CD4-positive, alpha-beta memory T cell (primary cell): ENCODE measurements around the gene INSIG1. TPM values are rescaled to one million over a fixed set of nuclear protein-coding genes. Genes with fewer than 3 reads are reported as not detected.

Experiments
- CTCF ChIA-PET: fragments of 350-600 bp; sonication (Branson Sonifier 250); formaldehyde crosslinking; loops from one replicate; lab custom pipeline; 2021; ENCODE audit warnings: inconsistent platforms; ENCODE audit not compliant: partially characterized antibody; lab: Charles Lee
- POLR2A ChIA-PET: fragments of 350-600 bp; sonication (Branson Sonifier 250); formaldehyde crosslinking; loops from one replicate; lab custom pipeline; 2021; ENCODE audit not compliant: partially characterized antibody; lab: Charles Lee
- DNase-seq, 5 donors: peaks; one replicate each; pipeline versions ENCODE4 v3.0.0 to v3.0.0-alpha.2; 2020 to 2022; ENCODE audit warnings: mixed read lengths in 1 of 5
- H3K27ac ChIP-seq: one replicate; pipeline ENCODE4 v1.7.0; 2013; ENCODE audit warnings: low read depth, low read length
- H3K27me3 ChIP-seq: 2 replicates; pipeline ENCODE4 v1.7.0; 2013; ENCODE audit warnings: mild to moderate bottlenecking, low read length, moderate library complexity; ENCODE audit not compliant: insufficient read depth
- H3K36me3 ChIP-seq: 2 replicates; pipeline ENCODE4 v1.7.0; 2013; ENCODE audit warnings: mild to moderate bottlenecking, low read length, moderate library complexity; ENCODE audit not compliant: insufficient read depth
- H3K4me1 ChIP-seq: 2 replicates; pipeline ENCODE4 v1.7.0; 2013; ENCODE audit warnings: mild to moderate bottlenecking, low read length, moderate library complexity; ENCODE audit not compliant: insufficient read depth
- H3K4me3 ChIP-seq, 2 donors: one replicate each; pipeline ENCODE4 v1.7.0; 2013; ENCODE audit warnings: low read length in 2 of 2, mild to moderate bottlenecking in 1 of 2
- H3K9me3 ChIP-seq, 2 donors: one replicate each; pipeline ENCODE4 v1.7.0; 2013; ENCODE audit warnings: low read length in 2 of 2, control low read depth in 1 of 2; ENCODE audit not compliant: control insufficient read depth in 1 of 2
- H3K27ac Mint-ChIP-seq, 7 donors: one replicate each; pipeline ENCODE4 v1.8.0; 2020 to 2021; ENCODE audit warnings: mixed read lengths in 7 of 7, mild to moderate bottlenecking in 6 of 7, inconsistent platforms in 3 of 7, moderate library complexity in 3 of 7
- H3K27me3 Mint-ChIP-seq, 2 donors: one replicate each; pipeline ENCODE4 v1.8.0; 2020 to 2021; ENCODE audit warnings: mixed read lengths in 2 of 2
- H3K36me3 Mint-ChIP-seq, 2 donors: one replicate each; pipeline ENCODE4 v1.8.0; 2020 to 2021; ENCODE audit warnings: mixed read lengths in 2 of 2, inconsistent platforms in 1 of 2, mild to moderate bottlenecking in 1 of 2
- H3K4me1 Mint-ChIP-seq, 4 donors: one replicate each; pipeline ENCODE4 v1.8.0; 2020 to 2021; ENCODE audit warnings: mixed read lengths in 4 of 4, mild to moderate bottlenecking in 1 of 4
- H3K4me3 Mint-ChIP-seq, 8 donors: one replicate each; pipeline ENCODE4 v1.8.0; 2020 to 2021; ENCODE audit warnings: mixed read lengths in 8 of 8, mild to moderate bottlenecking in 7 of 8, moderate library complexity in 6 of 8, inconsistent platforms in 3 of 8
- H3K9me3 Mint-ChIP-seq, 8 donors: one replicate each; pipeline ENCODE4 v1.8.0; 2020 to 2021; ENCODE audit warnings: mixed read lengths in 8 of 8, mild to moderate bottlenecking in 5 of 8, inconsistent platforms in 3 of 8, moderate library complexity in 1 of 8
- intact Hi-C: fragments of 100-400 bp; cut with micrococcal nuclease; formaldehyde crosslinking; loops from one replicate; pipeline ENCODE4 v1.15.1; 2023
- polyA plus RNA-seq, 2 donors: library from polyadenylated mRNA; unstranded; fragments of 300-500 nt; fragmentation: Illumina TruSeq; gene quantifications; one replicate each; pipeline ENCODE4 v1.2.3, GENCODE V29; 2021
- total RNA-seq, 2 experiments: library from RNA; stranded (reverse); gene quantifications; one replicate each; pipeline ENCODE4 v1.2.3, GENCODE V29; 2021

INSIG1 gene
- total RNA-seq, result 10 to 100 TPM; 41.8 to 43.0 TPM
- 10 to 100 TPM; 28.1 to 41.7 TPM for polyA plus RNA-seq

DNA sequence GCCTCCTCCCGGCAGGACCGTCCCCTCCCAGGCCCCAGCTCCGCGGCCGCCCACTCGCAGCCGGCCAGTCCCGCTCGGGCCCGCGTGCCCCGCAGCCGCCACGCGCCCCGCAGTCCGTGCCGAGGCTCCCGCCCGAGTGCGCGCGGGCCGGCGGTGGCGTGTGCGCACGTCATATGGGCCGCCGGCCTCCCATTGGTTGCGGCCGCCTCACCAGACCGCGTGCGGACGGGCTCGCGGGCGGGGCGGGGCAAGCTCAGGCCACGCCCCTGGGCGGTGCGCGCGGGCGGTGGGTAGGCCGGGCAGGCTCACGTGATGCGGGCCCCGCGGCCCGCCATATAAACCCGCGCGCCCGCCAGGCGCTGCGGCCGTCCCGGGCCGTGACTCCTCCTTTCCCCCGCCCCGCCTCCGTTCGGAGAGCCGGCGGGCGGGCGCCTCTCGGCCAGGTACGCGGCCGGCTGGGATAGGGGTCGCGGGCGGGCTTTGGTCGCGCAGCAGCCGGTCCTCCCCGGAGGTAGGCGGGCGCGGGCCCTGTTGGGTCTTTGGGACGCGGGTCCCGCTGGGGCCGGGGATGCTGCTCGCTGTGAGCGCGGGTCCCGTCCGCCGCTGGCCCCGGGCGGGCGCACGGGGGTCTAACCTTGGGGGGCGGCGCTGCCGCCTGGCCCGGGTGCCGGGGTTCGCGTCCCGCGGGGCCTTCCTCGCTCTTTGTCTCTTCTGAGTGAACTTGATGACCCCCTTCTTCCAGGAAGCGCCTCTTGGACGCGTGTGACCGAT lies at the start of gene INSIG1:
Gene INSIG1 (plus strand): TSS at position 362 of the 771 bp plus-strand sequence. CDS start 408 bp downstream, at position 770.
- Mint-ChIP-seq H3K9me3 (peaks cover 0 to 3% (median 0%) of the 10 kb centered on the region in 8 donors), H3K27ac (peak within 1 kb of the TSS; percentile 92 to 99 (median 96)), H3K4me1 (peaks cover 28 to 50% (median 36%) of the 10 kb centered on the region in 4 donors)

DNA sequence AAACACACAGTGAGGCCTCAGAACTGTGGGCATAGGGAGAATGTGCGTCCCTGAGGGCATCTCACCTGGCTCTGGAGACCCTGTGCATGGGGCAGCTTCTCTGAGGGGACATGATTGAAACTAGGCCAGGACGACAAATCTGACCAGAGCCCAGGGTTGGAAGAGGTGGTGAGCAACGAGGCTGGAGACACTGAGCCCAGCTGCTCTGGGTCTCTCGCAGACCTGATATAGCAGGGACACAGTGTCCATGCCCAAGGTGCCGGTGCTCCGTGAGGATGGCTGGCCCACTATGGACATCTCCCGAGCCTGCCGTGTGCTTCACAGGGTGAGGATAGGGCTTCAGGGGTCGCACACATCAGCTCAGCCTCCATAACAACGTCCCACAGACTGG lies 49.3 kb upstream of the INSIG1 start:
- peaks cover 0 to 2% (median 2%) of the 10 kb centered on the region in 8 donors for H3K9me3 Mint-ChIP-seq
- intact Hi-C loops, result no loop called here
- no peak overlapping the region for H3K4me3 Mint-ChIP-seq
- Histone ChIP-seq H3K4me1 (no peaks in the 10 kb centered on the region), H3K27ac (no peak overlapping the region), H3K4me3 (no peak overlapping the region), H3K36me3 (no peaks in the 10 kb centered on the region), H3K9me3 (no peaks in the 10 kb centered on the region), H3K27me3 (no peaks in the 10 kb centered on the region)
- H3K36me3 Mint-ChIP-seq, result no peaks in the 10 kb centered on the region
- H3K27ac Mint-ChIP-seq, result no peak overlapping the region
- no peaks in the 10 kb centered on the region for H3K4me1 Mint-ChIP-seq
- ChIA-PET CTCF (no interaction called here), POLR2A (no interaction called here)
- peaks cover 0 to 6% of the 10 kb centered on the region in 2 donors for H3K27me3 Mint-ChIP-seq
- no peak for DNase-seq

More for the DNA sequence above, at the start of gene INSIG1:
- Histone ChIP-seq H3K27ac (peak within 1 kb of the TSS; percentile 87), H3K36me3 (peaks cover 12% of the 10 kb centered on the region), H3K9me3 (no peaks in the 10 kb centered on the region), H3K27me3 (no peaks in the 10 kb centered on the region), H3K4me1 (peaks cover 44% of the 10 kb centered on the region), H3K4me3 (peak within 1 kb of the TSS; percentile 67)
- ChIA-PET POLR2A (interaction anchor here (0.7 to 5.2 kb wide), 20 partner anchors 8 to 369 kb away, joined by 3 to 176 read pairs (median 6); partner anchors contain the start of genes PAXIP1 and RBM33), CTCF (interaction anchor here (1.5 to 5.3 kb wide), 3 partner anchors 47 to 370 kb away, joined by 7 to 30 read pairs (median 9); no protein-coding TSS in a partner anchor)
- peak; percentile 84 to 94 (median 93) for DNase-seq
- peaks cover 0 to 15% of the 10 kb centered on the region in 2 donors for H3K36me3 Mint-ChIP-seq
- peak within 1 kb of the TSS; percentile 90 to 96 (median 93) for H3K4me3 Mint-ChIP-seq
- peaks cover 0 to 2% of the 10 kb centered on the region in 2 donors for H3K27me3 Mint-ChIP-seq
- intact Hi-C loops, result loop anchor here (1.0 to 2.0 kb wide), 7 partner anchors 48 to 1595 kb away; partner anchors contain the start of genes LMBR1, PAXIP1 and RBM33

DNA sequence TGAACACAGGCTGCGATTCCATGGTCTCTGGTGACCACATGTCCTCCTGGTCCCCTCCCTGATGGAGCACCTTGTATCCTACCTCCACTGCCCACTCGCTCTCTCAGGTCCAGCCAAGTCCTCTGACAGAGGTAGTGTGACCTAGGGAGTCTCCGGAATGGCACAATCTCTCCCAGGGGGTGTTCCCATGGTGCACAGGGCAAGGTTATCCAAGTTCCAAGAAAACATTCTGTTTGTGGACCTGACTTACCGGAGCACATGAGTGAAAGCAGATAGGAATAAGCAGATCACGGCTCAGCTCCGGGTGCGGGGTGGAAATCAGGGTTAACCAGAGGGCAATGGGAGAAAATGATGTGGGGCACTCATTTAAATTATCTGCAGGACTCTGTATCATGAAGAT lies 45.8 kb upstream of the INSIG1 start:
- intact Hi-C loops, result no loop called here
- ChIA-PET POLR2A (no interaction called here), CTCF (no interaction called here)
- Histone ChIP-seq H3K9me3 (no peaks in the 10 kb centered on the region), H3K27me3 (no peaks in the 10 kb centered on the region), H3K4me1 (no peaks in the 10 kb centered on the region), H3K36me3 (no peaks in the 10 kb centered on the region), H3K27ac (no peak overlapping the region), H3K4me3 (no peak overlapping the region)
- Mint-ChIP-seq H3K4me3 (no peak overlapping the region), H3K9me3 (no peaks in the 10 kb centered on the region), H3K27me3 (peaks cover 4 to 12% of the 10 kb centered on the region in 2 donors), H3K36me3 (no peaks in the 10 kb centered on the region), H3K27ac (no peak overlapping the region), H3K4me1 (no peaks in the 10 kb centered on the region)
- no peak for DNase-seq

DNA sequence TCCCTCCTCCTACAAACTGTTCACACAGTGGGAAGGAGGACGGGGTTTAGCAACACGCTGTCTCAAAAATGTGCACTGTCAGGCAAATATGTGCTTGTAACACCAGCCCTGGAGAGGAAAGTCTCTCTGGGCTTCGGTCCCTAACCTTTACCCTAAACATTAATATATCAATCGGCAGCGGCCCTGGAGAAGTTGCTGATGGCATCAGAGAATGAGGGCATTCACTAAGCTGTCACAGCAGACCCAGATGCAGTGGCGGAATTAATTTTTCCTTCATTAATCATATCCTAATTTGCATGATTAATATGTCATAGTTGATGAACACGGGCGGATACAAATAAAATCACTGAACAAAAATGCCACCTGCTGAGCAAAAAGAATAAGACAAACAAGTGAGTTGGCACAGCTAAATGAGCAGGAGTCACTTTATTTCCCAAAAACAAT lies 45.2 kb upstream of the INSIG1 start:
- no peaks in the 10 kb centered on the region for H3K9me3 Mint-ChIP-seq
- CTCF ChIA-PET, result interaction anchor here (1.0 kb wide), 1 partner anchor 325 kb away, joined by 4 read pairs; no protein-coding TSS in a partner anchor
- no peak overlapping the region for H3K27ac ChIP-seq
- no peaks in the 10 kb centered on the region for H3K36me3 ChIP-seq
- no peak overlapping the region for H3K4me3 Mint-ChIP-seq
- no peaks in the 10 kb centered on the region for H3K27me3 ChIP-seq
- H3K36me3 Mint-ChIP-seq, result no peaks in the 10 kb centered on the region
- H3K4me1 Mint-ChIP-seq, result no peaks in the 10 kb centered on the region
- H3K27me3 Mint-ChIP-seq, result peaks cover 4 to 14% of the 10 kb centered on the region in 2 donors
- H3K4me1 ChIP-seq, result no peaks in the 10 kb centered on the region
- H3K4me3 ChIP-seq, result no peak overlapping the region
- H3K27ac Mint-ChIP-seq, result peak overlapping the region in 1 of 7 donors; percentile 26
- no peaks in the 10 kb centered on the region for H3K9me3 ChIP-seq
- intact Hi-C loops, result no loop called here
- DNase-seq, result no peak
- POLR2A ChIA-PET, result no interaction called here

- peaks cover 0 to under 1% (median 0%) of the 10 kb centered on the region in 4 donors for H3K4me1 Mint-ChIP-seq
- H3K4me3 Mint-ChIP-seq, result no peak overlapping the region
- Histone ChIP-seq H3K36me3 (no peaks in the 10 kb centered on the region), H3K27ac (no peak overlapping the region), H3K27me3 (no peaks in the 10 kb centered on the region), H3K4me3 (no peak overlapping the region), H3K9me3 (no peaks in the 10 kb centered on the region), H3K4me1 (no peaks in the 10 kb centered on the region)
- CTCF ChIA-PET, result interaction anchor here (1.0 kb wide), 1 partner anchor 325 kb away, joined by 4 read pairs; no protein-coding TSS in a partner anchor
- no peak for DNase-seq
- intact Hi-C loops, result no loop called here
- no peak overlapping the region for H3K27ac Mint-ChIP-seq
- no peaks in the 10 kb centered on the region for H3K9me3 Mint-ChIP-seq
- peaks cover 4 to 14% of the 10 kb centered on the region in 2 donors for H3K27me3 Mint-ChIP-seq
- POLR2A ChIA-PET, result no interaction called here
- H3K36me3 Mint-ChIP-seq, result no peaks in the 10 kb centered on the region
Measured at GRCh38 chr7:155252892-155253501, 44.7 kb upstream of the INSIG1 start.

DNA sequence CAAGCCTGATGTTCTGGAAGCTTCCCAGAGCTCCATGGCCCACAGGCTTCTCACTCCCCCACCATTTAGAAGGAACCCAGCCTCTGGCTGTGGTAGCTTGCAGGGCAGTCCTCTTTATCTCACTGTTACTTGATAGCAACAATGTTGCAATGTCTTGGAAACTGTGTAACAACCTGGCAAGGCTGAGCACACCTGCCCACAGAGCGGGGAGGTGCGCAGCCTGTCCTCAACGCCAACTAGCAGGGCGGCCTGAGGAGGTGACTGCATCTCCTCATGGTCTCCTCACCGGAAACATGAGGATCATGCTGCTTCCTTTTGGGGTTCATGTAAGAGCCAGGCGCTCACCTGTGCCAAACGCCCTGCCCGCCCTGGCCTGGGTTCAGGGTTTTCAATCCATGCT lies 43.7 kb upstream of the INSIG1 start:
- POLR2A ChIA-PET, result no interaction called here
- Histone ChIP-seq H3K36me3 (no peaks in the 10 kb centered on the region), H3K9me3 (no peaks in the 10 kb centered on the region), H3K4me1 (no peaks in the 10 kb centered on the region), H3K4me3 (no peak overlapping the region), H3K27me3 (no peaks in the 10 kb centered on the region), H3K27ac (no peak overlapping the region)
- H3K27me3 Mint-ChIP-seq, result peaks cover 4 to 14% of the 10 kb centered on the region in 2 donors
- CTCF ChIA-PET, result no interaction called here
- peaks cover 0 to 1% (median 0%) of the 10 kb centered on the region in 4 donors for H3K4me1 Mint-ChIP-seq
- no peak overlapping the region for H3K27ac Mint-ChIP-seq
- H3K36me3 Mint-ChIP-seq, result no peaks in the 10 kb centered on the region
- intact Hi-C loops, result no loop called here
- H3K4me3 Mint-ChIP-seq, result no peak overlapping the region
- DNase-seq, result no peak
- no peaks in the 10 kb centered on the region for H3K9me3 Mint-ChIP-seq

GRCh38 chr7:155255071-155255470 lies 42.6 kb upstream of the INSIG1 start:
- Mint-ChIP-seq H3K36me3 (no peaks in the 10 kb centered on the region), H3K4me1 (peaks cover 0 to 1% (median 0%) of the 10 kb centered on the region in 4 donors), H3K27me3 (peaks cover 4 to 14% of the 10 kb centered on the region in 2 donors), H3K27ac (peak overlapping the region in 1 of 7 donors; percentile 18), H3K4me3 (no peak overlapping the region), H3K9me3 (no peaks in the 10 kb centered on the region)
- no peak for DNase-seq
- Histone ChIP-seq H3K27ac (no peak overlapping the region), H3K9me3 (no peaks in the 10 kb centered on the region), H3K4me1 (no peaks in the 10 kb centered on the region), H3K4me3 (no peak overlapping the region), H3K27me3 (no peaks in the 10 kb centered on the region), H3K36me3 (no peaks in the 10 kb centered on the region)
- POLR2A ChIA-PET, result no interaction called here
- intact Hi-C loops, result no loop called here
- CTCF ChIA-PET, result no interaction called here
